A549 treated with CORT108297 at 1 μM for 4 hours (cell line): ENCODE data around the gene ZNF830. TPM values are rescaled to one million over a fixed set of nuclear protein-coding genes. Genes with fewer than 3 reads are reported as not detected.

Source experiments
- total RNA-seq: library from RNA; stranded (reverse); fragments of 200-300 nt; extraction: Qiagen RNA extraction; gene quantifications from 5 replicates; pipeline ENCODE4 v1.2.3, GENCODE V29; 2022

Gene ZNF830, protein sequence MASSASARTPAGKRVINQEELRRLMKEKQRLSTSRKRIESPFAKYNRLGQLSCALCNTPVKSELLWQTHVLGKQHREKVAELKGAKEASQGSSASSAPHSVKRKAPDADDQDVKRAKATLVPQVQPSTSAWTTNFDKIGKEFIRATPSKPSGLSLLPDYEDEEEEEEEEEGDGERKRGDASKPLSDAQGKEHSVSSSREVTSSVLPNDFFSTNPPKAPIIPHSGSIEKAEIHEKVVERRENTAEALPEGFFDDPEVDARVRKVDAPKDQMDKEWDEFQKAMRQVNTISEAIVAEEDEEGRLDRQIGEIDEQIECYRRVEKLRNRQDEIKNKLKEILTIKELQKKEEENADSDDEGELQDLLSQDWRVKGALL
- 12.7 to 16.7 TPM (median 14.5 TPM) in 5 replicates for total RNA-seq

DNA sequence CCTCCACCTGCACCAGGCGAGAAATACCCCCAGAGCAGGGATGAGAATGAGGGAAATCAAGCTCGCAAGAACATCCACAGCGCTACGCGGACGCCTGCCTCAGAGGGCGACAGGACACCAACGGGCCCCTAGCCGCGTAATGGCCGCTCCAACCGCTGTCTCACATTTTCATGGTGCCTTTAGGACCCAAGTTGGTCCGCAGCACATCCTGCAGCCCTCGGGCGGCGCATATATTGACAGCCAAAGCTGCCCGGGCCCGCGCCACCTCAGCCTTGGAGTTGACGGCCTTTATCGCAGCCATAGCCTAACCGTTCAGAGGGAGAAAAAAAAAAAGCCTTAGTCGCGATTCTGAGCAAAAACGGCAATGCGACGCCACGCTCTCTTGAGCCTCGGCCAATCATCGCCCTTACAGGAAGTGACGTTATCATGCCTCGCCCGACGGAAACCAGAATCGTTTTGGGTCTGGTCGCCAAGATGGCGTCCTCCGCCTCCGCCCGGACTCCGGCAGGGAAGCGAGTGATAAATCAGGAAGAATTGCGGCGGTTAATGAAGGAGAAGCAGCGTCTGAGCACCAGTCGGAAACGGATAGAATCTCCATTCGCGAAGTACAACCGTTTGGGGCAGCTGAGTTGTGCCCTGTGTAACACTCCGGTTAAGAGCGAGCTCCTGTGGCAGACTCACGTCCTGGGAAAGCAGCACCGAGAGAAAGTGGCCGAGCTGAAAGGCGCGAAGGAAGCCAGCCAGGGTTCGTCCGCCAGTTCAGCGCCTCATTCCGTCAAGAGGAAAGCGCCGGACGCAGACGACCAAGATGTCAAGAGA lies at the start of gene ZNF830, which contains the start of gene CCT6B:
Gene ZNF830 (plus strand): TSS at position 448 of the 819 bp plus-strand sequence. CDS start 27 bp downstream, at position 475.
Gene CCT6B (minus strand): TSS at position 368 of the 819 bp plus-strand sequence. CDS start 67 bp downstream, at position 301.

GRCh38 chr17:34980353-34980680 lies 19.0 kb downstream of the ZNF830 start, which contains the start of gene LIG3:
Gene LIG3, plus strand, starts transcription at chr17:34980512. Its CDS starts 2,494 bp downstream, at chr17:34983006.

Other genes with a start within 250 kb of the ZNF830 start
- gene CCT6B, start 80 bp upstream of the ZNF830 start, total RNA-seq, result 0.77 to 1.5 TPM (median 1.3 TPM) in 5 replicates
- 17.5 to 21.6 TPM (median 17.9 TPM) in 5 replicates for gene LIG3, start 19.0 kb downstream of the ZNF830 start, total RNA-seq
- gene RFFL, start 102.2 kb downstream of the ZNF830 start, total RNA-seq, result 43.4 to 55.8 TPM (median 50.1 TPM) in 5 replicates
- 24.5 to 31.0 TPM (median 27.6 TPM) in 5 replicates for gene RAD51D, start 158.3 kb downstream of the ZNF830 start, total RNA-seq
- gene FNDC8, start 160.1 kb downstream of the ZNF830 start, total RNA-seq, result not detected in 5 replicates
- gene NLE1, start 180.8 kb downstream of the ZNF830 start, total RNA-seq, result 30.6 to 40.9 TPM (median 38.3 TPM) in 5 replicates
- gene UNC45B, start 186.3 kb downstream of the ZNF830 start, total RNA-seq, result not detected in 5 replicates
- not detected in 5 replicates for gene SLC35G3, start 232.9 kb downstream of the ZNF830 start, total RNA-seq